HFFc6 (cell line): ENCODE data around the gene PPAN. TPM values are rescaled to one million over a fixed set of nuclear protein-coding genes. Genes with fewer than 3 reads are reported as not detected.

Source experiments
- DNase-seq: peaks from one replicate; pipeline ENCODE4 v3.0.0-alpha.2; 2018
- H3K27ac Mint-ChIP-seq: 2 replicates; pipeline ENCODE4 v1.8.0; 2020; ENCODE audit warnings: mild to moderate bottlenecking, mixed read lengths
- H3K27me3 Mint-ChIP-seq: 2 replicates; pipeline ENCODE4 v1.8.0; 2021; ENCODE audit warnings: mild to moderate bottlenecking, moderate library complexity, mixed read lengths; ENCODE audit not compliant: insufficient read depth
- H3K36me3 Mint-ChIP-seq: 2 replicates; pipeline ENCODE4 v1.8.0; 2021; ENCODE audit warnings: low read depth, mixed read lengths
- H3K4me1 Mint-ChIP-seq: 2 replicates; pipeline ENCODE4 v1.8.0; 2020; ENCODE audit warnings: low read depth, mixed read lengths
- H3K4me3 Mint-ChIP-seq: 2 replicates; pipeline ENCODE4 v1.8.0; 2020; ENCODE audit warnings: mild to moderate bottlenecking, moderate library complexity, mixed read lengths
- H3K9me3 Mint-ChIP-seq: 2 replicates; pipeline ENCODE4 v1.8.0; 2020; ENCODE audit warnings: mild to moderate bottlenecking, mixed read lengths
- CTCF ChIP-seq: fragments of 200-600 bp; sonication (generic); IDR thresholded peaks from 2 replicates; pipeline ENCODE4 v1.5.0; 2021; ENCODE audit warnings: antibody characterized with exemption, mild to moderate bottlenecking
- total RNA-seq, 6 experiments: library from RNA; stranded (reverse); fragmentation: NEBNext Ultra II Directional; extraction: Animal tissue kit (Norgen Biotek cat#: 25700); gene quantifications; 2 replicates in 1 of 6; 3 replicates in 5 of 6; pipeline ENCODE4 v1.2.3, GENCODE V29; 2021

PPAN gene
- total RNA-seq, 6 experiments from 2014 or later = 36.4 to 42.2 (median 41.0) TPM

DNA sequence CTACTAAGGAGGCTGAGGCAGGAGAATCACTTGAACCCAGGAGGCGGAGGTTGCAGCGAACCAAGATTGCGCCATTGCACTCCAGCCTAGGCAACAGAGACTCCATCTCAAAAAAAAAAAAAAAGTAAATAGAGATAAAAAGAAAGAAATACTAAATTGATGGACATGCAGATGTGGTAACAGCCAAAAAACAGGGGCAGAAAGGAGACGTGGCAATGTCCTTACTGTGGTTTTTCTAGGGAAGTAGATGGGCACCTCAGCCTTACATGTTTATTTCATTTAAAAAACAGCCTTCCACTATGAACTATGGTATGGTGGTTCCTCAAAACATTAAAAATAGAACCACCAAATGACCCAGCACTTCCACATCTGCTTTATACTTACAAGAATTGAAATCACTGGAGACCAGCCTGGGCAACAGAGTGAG lies 20.1 kb downstream of the PPAN start:
- Mint-ChIP-seq H3K27ac (no peak overlapping the region), H3K4me1 (peaks cover 12% of the 10 kb centered on the region), H3K36me3 (peaks cover 5% of the 10 kb centered on the region), H3K27me3 (peaks cover 4% of the 10 kb centered on the region; the same call in 1 of the 2 replicates), H3K9me3 (no peaks in the 10 kb centered on the region), H3K4me3 (no peak overlapping the region)
- no peak for TF ChIP-seq CTCF
- DNase-seq = no peak

GRCh38 chr19:10132905-10133304 lies 26.7 kb downstream of the PPAN start:
- no peak for TF ChIP-seq CTCF
- DNase-seq = no peak
- Mint-ChIP-seq H3K9me3 (no peaks in the 10 kb centered on the region), H3K27me3 (no peaks in the 10 kb centered on the region; the same call in 1 of the 2 replicates), H3K4me3 (no peak overlapping the region), H3K27ac (peak overlapping the region; percentile 55), H3K4me1 (peaks cover 15% of the 10 kb centered on the region), H3K36me3 (peaks cover 11% of the 10 kb centered on the region)

- Mint-ChIP-seq H3K27me3 (no peaks in the 10 kb centered on the region; the same call in 1 of the 2 replicates), H3K9me3 (no peaks in the 10 kb centered on the region), H3K27ac (no peak overlapping the region), H3K4me3 (no peak overlapping the region), H3K36me3 (peaks cover 11% of the 10 kb centered on the region), H3K4me1 (peaks cover 15% of the 10 kb centered on the region)
- no peak for TF ChIP-seq CTCF
- no peak for DNase-seq
These were observed 27.4 kb downstream of the PPAN start for GRCh38 chr19:10133596-10133995.

DNA sequence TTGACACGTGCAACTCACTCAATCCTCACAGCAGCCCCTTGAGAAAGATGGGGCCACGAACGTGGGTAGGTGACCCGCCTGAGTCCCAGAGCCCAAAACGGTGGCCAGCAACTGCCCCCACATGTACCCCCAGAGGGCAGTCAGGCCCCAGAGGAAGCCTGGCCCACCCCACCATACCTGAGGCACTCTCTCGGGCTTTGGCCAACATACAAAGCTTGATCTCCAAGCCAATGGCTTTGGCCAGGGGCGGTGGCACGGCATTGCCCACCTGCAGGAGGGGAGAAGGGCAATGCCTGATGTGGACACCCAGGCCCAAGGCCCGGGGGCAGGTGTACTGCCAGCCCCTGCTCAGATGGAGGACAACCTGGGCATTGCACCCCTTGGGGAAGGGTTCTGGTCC lies 27.9 kb downstream of the PPAN start:
- no peak for TF ChIP-seq CTCF
- Mint-ChIP-seq H3K27me3 (no peaks in the 10 kb centered on the region; the same call in 1 of the 2 replicates), H3K4me3 (no peak overlapping the region), H3K9me3 (no peaks in the 10 kb centered on the region), H3K27ac (no peak overlapping the region), H3K36me3 (peaks cover 11% of the 10 kb centered on the region), H3K4me1 (peaks cover 15% of the 10 kb centered on the region)
- no peak for DNase-seq

DNA sequence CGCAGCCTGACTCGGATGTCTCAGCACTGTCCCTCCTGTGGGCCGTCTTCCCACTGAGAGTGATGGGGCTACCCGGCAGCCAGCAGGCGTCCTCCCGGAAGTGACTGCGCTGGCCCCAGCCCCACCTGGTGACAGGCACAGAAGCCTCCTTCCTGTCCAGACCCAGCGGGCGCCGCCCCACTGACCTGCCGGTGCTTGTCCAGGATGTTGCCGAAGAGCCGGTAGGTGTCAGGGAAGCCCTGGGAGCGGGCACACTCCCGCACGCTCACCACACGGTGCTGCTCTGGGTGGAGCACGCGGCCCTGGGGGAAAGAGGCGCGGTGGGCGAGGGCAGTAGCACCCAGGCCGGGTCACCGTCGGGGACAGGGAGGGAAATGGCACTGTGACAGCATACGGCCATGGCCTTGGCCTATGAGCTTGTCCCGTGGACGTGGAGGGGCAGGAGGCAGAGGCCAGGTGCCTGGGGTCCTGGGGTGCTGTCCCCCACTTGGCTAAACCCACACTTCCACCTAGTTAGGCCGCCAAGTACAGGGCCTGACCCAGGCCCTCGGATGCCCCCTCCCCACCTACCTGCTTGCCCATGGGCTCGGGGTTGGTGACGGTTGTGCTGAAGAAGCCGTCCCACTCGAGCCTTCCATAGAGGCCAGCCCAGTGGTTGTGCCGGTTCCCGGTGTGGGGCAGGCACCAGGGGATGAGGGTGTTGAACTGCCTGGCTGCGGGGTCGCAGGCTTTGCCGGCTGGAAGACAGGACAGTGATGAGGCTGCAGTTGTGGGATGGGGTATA lies 29.6 kb downstream of the PPAN start:
- no peak for DNase-seq
- H3K36me3 Mint-ChIP-seq = peaks cover 11% of the 10 kb centered on the region
- no peak overlapping the region for H3K27ac Mint-ChIP-seq
- peaks cover 15% of the 10 kb centered on the region for H3K4me1 Mint-ChIP-seq
- H3K4me3 Mint-ChIP-seq = no peak overlapping the region
- H3K27me3 Mint-ChIP-seq = no peaks in the 10 kb centered on the region; the same call in 1 of the 2 replicates
- no peak for TF ChIP-seq CTCF
- H3K9me3 Mint-ChIP-seq = no peaks in the 10 kb centered on the region
